Measurements from ENCODE around the gene PRR18.
A peak's percentile ranks its signal among the peaks of the same experiment; 100 is the strongest.

Gene PRR18

GRCh38 chr6:166274163-166274562 lies 34.0 kb downstream of the PRR18 start:
- DNase-seq: no peak

GRCh38 chr6:166271376-166271765 lies 36.8 kb downstream of the PRR18 start:
- no peak for DNase-seq

- no peak for DNase-seq
Measured at GRCh38 chr6:166270706-166271375, 37.4 kb downstream of the PRR18 start.

GRCh38 chr6:166269301-166270039 lies 38.7 kb downstream of the PRR18 start:
- no peak for DNase-seq

GRCh38 chr6:166268431-166268830 lies 39.8 kb downstream of the PRR18 start:
- no peak for DNase-seq

- DNase-seq: no peak
Measured at GRCh38 chr6:166267526-166267925, 40.7 kb downstream of the PRR18 start.

- no peak for DNase-seq
Measured at GRCh38 chr6:166266336-166266735, 41.9 kb downstream of the PRR18 start.

- no peak for DNase-seq
Measured at GRCh38 chr6:166262743-166263515, 45.3 kb downstream of the PRR18 start.

GRCh38 chr6:166259296-166259977 lies 48.8 kb downstream of the PRR18 start:
- DNase-seq: no peak

- DNase-seq: peak in 4 of 5 experiments; percentile 19 to 70 (median 26)
Measured at GRCh38 chr6:166258854-166259276, 49.3 kb downstream of the PRR18 start.

GRCh38 chr6:166257911-166258318 lies 50.3 kb downstream of the PRR18 start:
- peak in 1 of 5 experiments; percentile 42 for DNase-seq

Measured in T-helper 2 cell (primary cell).